Dendritic cell treated with granulocyte-macrophage colony-stimulating factor and Interleukin-4, amounts not matched to agents 40 ng/mL and 50 ng/mL, for 4 days (primary cell): ENCODE results near the gene TBC1D3D.
"Not testable (repeated sequence)": the region's sequence is repeated elsewhere in the genome, so short reads cannot be mapped to it uniquely, and the experiment has no call there.

Source experiments
- H3K27ac Mint-ChIP-seq: one replicate; pipeline ENCODE4 v1.8.0; 2022; ENCODE audit warnings: mild to moderate bottlenecking, mixed read lengths
- H3K27me3 Mint-ChIP-seq: one replicate; pipeline ENCODE4 v1.8.0; 2022; ENCODE audit warnings: mild to moderate bottlenecking, mixed read lengths
- H3K36me3 Mint-ChIP-seq: one replicate; pipeline ENCODE4 v1.8.0; 2022; ENCODE audit warnings: low read depth, mixed read lengths
- H3K4me1 Mint-ChIP-seq: one replicate; pipeline ENCODE4 v1.8.0; 2022; ENCODE audit warnings: low read depth, mixed read lengths
- H3K4me3 Mint-ChIP-seq: one replicate; pipeline ENCODE4 v1.8.0; 2022; ENCODE audit warnings: mild to moderate bottlenecking, moderate library complexity, mixed read lengths
- H3K9me3 Mint-ChIP-seq: one replicate; pipeline ENCODE4 v1.8.0; 2022; ENCODE audit warnings: mixed read lengths
- intact Hi-C: fragments of 100-400 bp; cut with micrococcal nuclease; formaldehyde crosslinking; loops from one replicate; pipeline ENCODE4 v1.15.0; 2022

TBC1D3D gene

GRCh38 chr17:38003676-38004075 is at the start of gene TBC1D3D:
Gene TBC1D3D (plus strand): TSS chr17:38003976. CDS start chr17:38005561, 1,585 bp downstream.
- not testable (repeated sequence) for H3K27ac Mint-ChIP-seq

GRCh38 chr17:37988960-37989359 is 14.8 kb upstream of the TBC1D3D start, which contains the start of gene TBC1D3L:
Gene TBC1D3L (minus strand): TSS chr17:37989060. CDS start chr17:37987520, 1,540 bp downstream.
- H3K27ac Mint-ChIP-seq, intact Hi-C loops, H3K4me1 Mint-ChIP-seq, H3K4me3 Mint-ChIP-seq, H3K36me3 Mint-ChIP-seq, H3K27me3 Mint-ChIP-seq, H3K9me3 Mint-ChIP-seq: not testable (repeated sequence)

More at GRCh38 chr17:38003676-38004075, at the start of gene TBC1D3D:
- H3K4me1 Mint-ChIP-seq, H3K9me3 Mint-ChIP-seq, H3K27me3 Mint-ChIP-seq, intact Hi-C loops, H3K36me3 Mint-ChIP-seq, H3K4me3 Mint-ChIP-seq: not testable (repeated sequence)
